ENCODE results near the gene PNLIPRP1.

DNA sequence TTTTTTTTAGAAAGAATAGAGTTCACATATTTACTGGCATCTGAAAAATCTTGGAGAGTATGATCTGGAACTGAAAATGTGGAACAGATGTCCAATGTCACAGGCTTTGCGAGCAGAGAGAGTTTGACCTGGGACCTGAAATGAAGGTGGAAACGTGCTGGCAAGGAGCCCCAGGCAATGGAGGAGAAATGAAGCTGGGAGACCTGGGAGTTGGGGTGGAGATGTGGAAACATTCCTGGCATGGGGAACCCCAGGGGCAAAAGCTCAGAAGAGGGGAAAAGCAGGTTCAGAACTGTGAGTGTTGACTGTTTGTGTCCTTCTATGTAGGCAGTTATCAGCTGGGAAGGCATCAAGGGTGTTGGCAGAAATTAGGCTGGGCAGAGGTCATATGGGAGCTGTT, 22.7 kb downstream of the PNLIPRP1 start:
- TF ChIP-seq POLR2A (IDR thresholded peaks at IDR 0.05; ENCODE audit: low read length), result no peak
- no peak for TF ChIP-seq GATA1 (IDR thresholded peaks at IDR 0.05; ENCODE audit: low read depth, low read length)

All from erythroblast (primary cell).